GM23338 (cell line): Measurements from ENCODE around the gene AGRN. TPM values are rescaled to one million over a fixed set of nuclear protein-coding genes. Genes with fewer than 3 reads are reported as not detected.

ENCODE experiments used
- ATAC-seq: fragments of 200-7000 bp; cut with Tn5 transposase; 3 replicates; pipeline ENCODE4 v1.9.1; 2020
- DNase-seq: peaks from one replicate; pipeline ENCODE4 v3.0.0-alpha.2; 2015; ENCODE audit warnings: low spot score
- H2AFZ ChIP-seq: fragments of 200-600 bp; sonication (generic); 2 replicates; pipeline ENCODE4 v1.8.0; 2016; ENCODE audit warnings: antibody characterized with exemption, mild to moderate bottlenecking, moderate library complexity
- H3F3A ChIP-seq: fragments of 200-600 bp; sonication (generic); replicated peaks from 2 replicates; pipeline ENCODE4 v1.8.0; 2017; ENCODE audit warnings: antibody characterized with exemption, mixed run types, low read depth
- H3K27ac ChIP-seq: fragments of 200-600 bp; sonication (generic); 2 replicates; pipeline ENCODE4 v1.6.1; 2016; ENCODE audit warnings: low read depth
- H3K27me3 ChIP-seq: fragments of 200-600 bp; sonication (generic); 2 replicates; pipeline ENCODE4 v1.8.0; 2016; ENCODE audit warnings: mild to moderate bottlenecking, mixed run types, moderate library complexity; ENCODE audit not compliant: insufficient read depth
- H3K36me3 ChIP-seq: fragments of 200-600 bp; sonication (generic); 2 replicates; pipeline ENCODE4 v1.8.0; 2016; ENCODE audit warnings: mild to moderate bottlenecking; ENCODE audit not compliant: insufficient read depth
- H3K4me1 ChIP-seq: fragments of 200-600 bp; sonication (generic); 2 replicates; pipeline ENCODE4 v1.8.0; 2016; ENCODE audit warnings: mild to moderate bottlenecking, moderate library complexity; ENCODE audit not compliant: insufficient read depth
- H3K4me2 ChIP-seq: fragments of 200-600 bp; sonication (generic); 2 replicates; pipeline ENCODE4 v1.7.1; 2017; ENCODE audit warnings: mixed run types
- H3K4me3 ChIP-seq: fragments of 200-600 bp; sonication (generic); 2 replicates; pipeline ENCODE4 v1.6.1; 2016; ENCODE audit warnings: mixed run types
- H3K79me2 ChIP-seq: fragments of 200-600 bp; sonication (generic); replicated peaks from 2 replicates; pipeline ENCODE4 v1.8.0; 2017; ENCODE audit warnings: mild to moderate bottlenecking; ENCODE audit not compliant: insufficient read depth
- H3K9me2 ChIP-seq: fragments of 200-600 bp; sonication (generic); 2 replicates; pipeline ENCODE4 v1.8.0; 2017; ENCODE audit not compliant: insufficient read depth
- H4K20me1 ChIP-seq: fragments of 200-600 bp; sonication (generic); replicated peaks from 2 replicates; pipeline ENCODE4 v1.8.0; 2017; ENCODE audit warnings: mild to moderate bottlenecking; ENCODE audit not compliant: insufficient read depth
- H3K27ac Mint-ChIP-seq: 2 replicates; pipeline ENCODE4 v1.8.0; 2020; ENCODE audit warnings: inconsistent platforms, mild to moderate bottlenecking, moderate library complexity, mixed read lengths
- H3K27me3 Mint-ChIP-seq: 3 replicates; pipeline ENCODE4 v1.8.0; 2022; ENCODE audit warnings: low read depth, mild to moderate bottlenecking, moderate library complexity, mixed read lengths, inconsistent platforms; ENCODE audit not compliant: insufficient read depth, poor library complexity
- H3K36me3 Mint-ChIP-seq: 3 replicates; pipeline ENCODE4 v1.8.0; 2021; ENCODE audit warnings: low read depth, mild to moderate bottlenecking, inconsistent platforms, moderate library complexity, mixed read lengths
- H3K4me1 Mint-ChIP-seq: 3 replicates; pipeline ENCODE4 v1.8.0; 2020; ENCODE audit warnings: mild to moderate bottlenecking, inconsistent platforms, mixed read lengths
- H3K4me3 Mint-ChIP-seq: 3 replicates; pipeline ENCODE4 v1.8.0; 2021; ENCODE audit warnings: moderate library complexity, mild to moderate bottlenecking, inconsistent platforms, mixed read lengths
- H3K9me3 Mint-ChIP-seq: 3 replicates; pipeline ENCODE4 v1.8.0; 2020; ENCODE audit warnings: moderate library complexity, mild to moderate bottlenecking, inconsistent platforms, mixed read lengths
- EZH2 ChIP-seq: fragments of 200-600 bp; sonication (generic); IDR thresholded peaks from one replicate; pipeline ENCODE4 v1.8.0; 2017; ENCODE audit warnings: antibody characterized with exemption, mild to moderate bottlenecking, low read depth; ENCODE audit not compliant: unreplicated experiment
- EZH2phosphoT487 ChIP-seq: fragments of 200-600 bp; sonication (generic); IDR thresholded peaks from one replicate; pipeline ENCODE4 v1.8.1; 2018; ENCODE audit warnings: antibody characterized with exemption; ENCODE audit not compliant: unreplicated experiment
- JUNB ChIP-seq: IDR thresholded peaks from one replicate; pipeline ENCODE4 v1.6.1; 2016; ENCODE audit warnings: antibody characterized with exemption; ENCODE audit not compliant: unreplicated experiment
- NANOG ChIP-seq: IDR thresholded peaks from 2 replicates; pipeline ENCODE4 v1.6.1; 2016; ENCODE audit warnings: antibody characterized with exemption, borderline replicate concordance
- STAT1 ChIP-seq: IDR thresholded peaks from one replicate; pipeline ENCODE4 v1.6.1; 2016; ENCODE audit warnings: antibody characterized with exemption; ENCODE audit not compliant: unreplicated experiment
- ZNF114 ChIP-seq: fragments of 250-450 bp; sonication (Bioruptor Pico); IDR thresholded peaks from 2 replicates; pipeline ENCODE4 v1.5.0; 2020; ENCODE audit warnings: mild to moderate bottlenecking, moderate library complexity
- ZNF331 ChIP-seq: fragments of 250-450 bp; sonication (Bioruptor Pico); IDR thresholded peaks from 2 replicates; pipeline ENCODE4 v1.5.0; 2020; ENCODE audit warnings: low read depth, mild to moderate bottlenecking, moderate library complexity
- polyA plus RNA-seq: library from polyadenylated mRNA; unstranded; fragments of >200 nt; fragmentation: Nextera tagmentation; extraction: Ambion mirVana; gene quantifications from 2 replicates; pipeline ENCODE4 v1.2.1, GENCODE V29; 2016
- total RNA-seq: library from RNA; depleted of rRNA; stranded (reverse); fragments of >200 nt; shearing (Covaris generic); gene quantifications from 2 replicates; pipeline ENCODE4 v1.2.3, GENCODE V29; 2014
- TF ChIP-seq, protein P1 (sequence below): IDR thresholded peaks from 2 replicates; pipeline ENCODE4 v1.6.1; 2016; ENCODE audit warnings: antibody characterized with exemption
- TF ChIP-seq, protein P2 (sequence below), 2 experiments: fragments of 200-600 bp in 1 of 2; sonication (generic) in 1 of 2; conservative IDR thresholded peaks; 2 replicates each; pipeline versions ENCODE4 v1.5.1 to v1.6.1; 2016 to 2017; ENCODE audit warnings: antibody characterized with exemption in 2 of 2, low read depth in 2 of 2, mild to moderate bottlenecking in 2 of 2, moderate library complexity in 1 of 2
- TF ChIP-seq, protein P3 (sequence below): fragments of 250-450 bp; sonication (Bioruptor Pico); IDR thresholded peaks from 2 replicates; pipeline ENCODE4 v1.5.0; 2020; ENCODE audit warnings: mild to moderate bottlenecking, moderate library complexity

AGRN gene
- total and polyA plus RNA-seq, 2 experiments from 2014 or later, result 12.3 to 185 TPM

GRCh38 chr1:1041873-1042272, 22.0 kb downstream of the AGRN start (continued):
- no peak for TF ChIP-seq ZNF331 (CRISPR knock-in tag)
- TF ChIP-seq, protein P1, sequence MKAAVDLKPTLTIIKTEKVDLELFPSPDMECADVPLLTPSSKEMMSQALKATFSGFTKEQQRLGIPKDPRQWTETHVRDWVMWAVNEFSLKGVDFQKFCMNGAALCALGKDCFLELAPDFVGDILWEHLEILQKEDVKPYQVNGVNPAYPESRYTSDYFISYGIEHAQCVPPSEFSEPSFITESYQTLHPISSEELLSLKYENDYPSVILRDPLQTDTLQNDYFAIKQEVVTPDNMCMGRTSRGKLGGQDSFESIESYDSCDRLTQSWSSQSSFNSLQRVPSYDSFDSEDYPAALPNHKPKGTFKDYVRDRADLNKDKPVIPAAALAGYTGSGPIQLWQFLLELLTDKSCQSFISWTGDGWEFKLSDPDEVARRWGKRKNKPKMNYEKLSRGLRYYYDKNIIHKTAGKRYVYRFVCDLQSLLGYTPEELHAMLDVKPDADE, result no peak
- TF ChIP-seq STAT1, result no peak
- no peak for TF ChIP-seq EZH2
- no peak for TF ChIP-seq JUNB
- no peak for TF ChIP-seq EZH2phosphoT487
- no peak for TF ChIP-seq NANOG
- TF ChIP-seq, protein P2, sequence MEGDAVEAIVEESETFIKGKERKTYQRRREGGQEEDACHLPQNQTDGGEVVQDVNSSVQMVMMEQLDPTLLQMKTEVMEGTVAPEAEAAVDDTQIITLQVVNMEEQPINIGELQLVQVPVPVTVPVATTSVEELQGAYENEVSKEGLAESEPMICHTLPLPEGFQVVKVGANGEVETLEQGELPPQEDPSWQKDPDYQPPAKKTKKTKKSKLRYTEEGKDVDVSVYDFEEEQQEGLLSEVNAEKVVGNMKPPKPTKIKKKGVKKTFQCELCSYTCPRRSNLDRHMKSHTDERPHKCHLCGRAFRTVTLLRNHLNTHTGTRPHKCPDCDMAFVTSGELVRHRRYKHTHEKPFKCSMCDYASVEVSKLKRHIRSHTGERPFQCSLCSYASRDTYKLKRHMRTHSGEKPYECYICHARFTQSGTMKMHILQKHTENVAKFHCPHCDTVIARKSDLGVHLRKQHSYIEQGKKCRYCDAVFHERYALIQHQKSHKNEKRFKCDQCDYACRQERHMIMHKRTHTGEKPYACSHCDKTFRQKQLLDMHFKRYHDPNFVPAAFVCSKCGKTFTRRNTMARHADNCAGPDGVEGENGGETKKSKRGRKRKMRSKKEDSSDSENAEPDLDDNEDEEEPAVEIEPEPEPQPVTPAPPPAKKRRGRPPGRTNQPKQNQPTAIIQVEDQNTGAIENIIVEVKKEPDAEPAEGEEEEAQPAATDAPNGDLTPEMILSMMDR (conservative IDR thresholded peaks at IDR 0.05; ENCODE audit: low read depth in 2 of 2), result no peak

DNA sequence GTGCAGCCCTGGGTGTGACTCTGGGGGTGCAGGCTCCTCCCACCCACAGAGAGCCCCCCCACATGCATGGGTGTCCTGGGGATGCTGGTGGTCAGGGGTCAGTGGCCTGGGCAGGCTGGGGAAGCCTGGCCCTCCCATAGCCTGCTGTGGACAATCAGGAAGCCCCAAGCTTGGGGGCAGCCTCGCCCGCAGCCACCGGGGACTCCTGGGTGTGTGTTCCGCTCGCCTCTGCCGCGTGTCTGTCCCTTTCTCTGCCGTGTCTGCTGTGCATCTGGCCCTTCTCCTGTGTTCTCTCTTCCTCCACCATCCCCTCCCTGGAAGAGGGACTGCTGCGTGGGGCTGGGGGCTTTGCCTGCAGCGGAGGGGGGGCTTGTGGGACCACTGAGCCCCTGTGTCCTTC, 22.9 kb downstream of the AGRN start:
- Histone ChIP-seq H4K20me1 (peaks cover 13% of the 10 kb centered on the region; the same call in 1 of the 2 replicates), H3F3A (no peaks in the 10 kb centered on the region), H3K4me1 (peaks cover 7% of the 10 kb centered on the region; the same call in 1 of the 2 replicates), H3K4me2 (no peak overlapping the region), H3K4me3 (no peak overlapping the region), H3K36me3 (no peaks in the 10 kb centered on the region), H3K9me2 (no peaks in the 10 kb centered on the region), H3K27ac (no peak overlapping the region), H3K27me3 (peaks cover 26% of the 10 kb centered on the region), H2AFZ (no peak overlapping the region), H3K79me2 (no peaks in the 10 kb centered on the region)
- Mint-ChIP-seq H3K27ac (no peak overlapping the region), H3K36me3 (peaks cover 15% of the 10 kb centered on the region), H3K4me3 (no peak overlapping the region), H3K27me3 (peaks cover 32% of the 10 kb centered on the region), H3K4me1 (peaks cover 4% of the 10 kb centered on the region; the same call in 2 of the 3 replicates), H3K9me3 (no peaks in the 10 kb centered on the region)
- no peak for DNase-seq
- no peak for ATAC-seq
- no peak for TF ChIP-seq ZNF114 (CRISPR knock-in tag)
- no peak for TF ChIP-seq EZH2
- TF ChIP-seq, protein P1, result no peak
- TF ChIP-seq, protein P3, sequence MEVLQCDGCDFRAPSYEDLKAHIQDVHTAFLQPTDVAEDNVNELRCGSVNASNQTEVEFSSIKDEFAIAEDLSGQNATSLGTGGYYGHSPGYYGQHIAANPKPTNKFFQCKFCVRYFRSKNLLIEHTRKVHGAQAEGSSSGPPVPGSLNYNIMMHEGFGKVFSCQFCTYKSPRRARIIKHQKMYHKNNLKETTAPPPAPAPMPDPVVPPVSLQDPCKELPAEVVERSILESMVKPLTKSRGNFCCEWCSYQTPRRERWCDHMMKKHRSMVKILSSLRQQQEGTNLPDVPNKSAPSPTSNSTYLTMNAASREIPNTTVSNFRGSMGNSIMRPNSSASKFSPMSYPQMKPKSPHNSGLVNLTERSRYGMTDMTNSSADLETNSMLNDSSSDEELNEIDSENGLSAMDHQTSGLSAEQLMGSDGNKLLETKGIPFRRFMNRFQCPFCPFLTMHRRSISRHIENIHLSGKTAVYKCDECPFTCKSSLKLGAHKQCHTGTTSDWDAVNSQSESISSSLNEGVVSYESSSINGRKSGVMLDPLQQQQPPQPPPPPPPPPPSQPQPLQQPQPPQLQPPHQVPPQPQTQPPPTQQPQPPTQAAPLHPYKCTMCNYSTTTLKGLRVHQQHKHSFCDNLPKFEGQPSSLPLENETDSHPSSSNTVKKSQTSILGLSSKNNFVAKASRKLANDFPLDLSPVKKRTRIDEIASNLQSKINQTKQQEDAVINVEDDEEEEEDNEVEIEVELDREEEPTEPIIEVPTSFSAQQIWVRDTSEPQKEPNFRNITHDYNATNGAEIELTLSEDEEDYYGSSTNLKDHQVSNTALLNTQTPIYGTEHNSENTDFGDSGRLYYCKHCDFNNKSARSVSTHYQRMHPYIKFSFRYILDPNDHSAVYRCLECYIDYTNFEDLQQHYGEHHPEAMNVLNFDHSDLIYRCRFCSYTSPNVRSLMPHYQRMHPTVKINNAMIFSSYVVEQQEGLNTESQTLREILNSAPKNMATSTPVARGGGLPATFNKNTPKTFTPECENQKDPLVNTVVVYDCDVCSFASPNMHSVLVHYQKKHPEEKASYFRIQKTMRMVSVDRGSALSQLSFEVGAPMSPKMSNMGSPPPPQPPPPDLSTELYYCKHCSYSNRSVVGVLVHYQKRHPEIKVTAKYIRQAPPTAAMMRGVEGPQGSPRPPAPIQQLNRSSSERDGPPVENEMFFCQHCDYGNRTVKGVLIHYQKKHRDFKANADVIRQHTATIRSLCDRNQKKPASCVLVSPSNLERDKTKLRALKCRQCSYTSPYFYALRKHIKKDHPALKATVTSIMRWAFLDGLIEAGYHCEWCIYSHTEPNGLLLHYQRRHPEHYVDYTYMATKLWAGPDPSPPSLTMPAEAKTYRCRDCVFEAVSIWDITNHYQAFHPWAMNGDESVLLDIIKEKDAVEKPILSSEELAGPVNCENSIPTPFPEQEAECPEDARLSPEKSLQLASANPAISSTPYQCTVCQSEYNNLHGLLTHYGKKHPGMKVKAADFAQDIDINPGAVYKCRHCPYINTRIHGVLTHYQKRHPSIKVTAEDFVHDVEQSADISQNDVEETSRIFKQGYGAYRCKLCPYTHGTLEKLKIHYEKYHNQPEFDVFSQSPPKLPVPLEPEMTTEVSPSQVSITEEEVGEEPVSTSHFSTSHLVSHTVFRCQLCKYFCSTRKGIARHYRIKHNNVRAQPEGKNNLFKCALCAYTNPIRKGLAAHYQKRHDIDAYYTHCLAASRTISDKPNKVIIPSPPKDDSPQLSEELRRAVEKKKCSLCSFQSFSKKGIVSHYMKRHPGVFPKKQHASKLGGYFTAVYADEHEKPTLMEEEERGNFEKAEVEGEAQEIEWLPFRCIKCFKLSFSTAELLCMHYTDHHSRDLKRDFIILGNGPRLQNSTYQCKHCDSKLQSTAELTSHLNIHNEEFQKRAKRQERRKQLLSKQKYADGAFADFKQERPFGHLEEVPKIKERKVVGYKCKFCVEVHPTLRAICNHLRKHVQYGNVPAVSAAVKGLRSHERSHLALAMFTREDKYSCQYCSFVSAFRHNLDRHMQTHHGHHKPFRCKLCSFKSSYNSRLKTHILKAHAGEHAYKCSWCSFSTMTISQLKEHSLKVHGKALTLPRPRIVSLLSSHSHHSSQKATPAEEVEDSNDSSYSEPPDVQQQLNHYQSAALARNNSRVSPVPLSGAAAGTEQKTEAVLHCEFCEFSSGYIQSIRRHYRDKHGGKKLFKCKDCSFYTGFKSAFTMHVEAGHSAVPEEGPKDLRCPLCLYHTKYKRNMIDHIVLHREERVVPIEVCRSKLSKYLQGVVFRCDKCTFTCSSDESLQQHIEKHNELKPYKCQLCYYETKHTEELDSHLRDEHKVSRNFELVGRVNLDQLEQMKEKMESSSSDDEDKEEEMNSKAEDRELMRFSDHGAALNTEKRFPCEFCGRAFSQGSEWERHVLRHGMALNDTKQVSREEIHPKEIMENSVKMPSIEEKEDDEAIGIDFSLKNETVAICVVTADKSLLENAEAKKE (CRISPR knock-in tag), result no peak
- no peak for TF ChIP-seq STAT1
